ENCODE data around the gene CDC42BPA.
A peak's percentile ranks its signal among the peaks of the same experiment; 100 is the strongest.
"Not testable (repeated sequence)": the region's sequence is repeated elsewhere in the genome, so short reads cannot be mapped to it uniquely, and the experiment has no call there.

The CDC42BPA gene

GRCh38 chr1:227042292-227042691 lies 276.0 kb downstream of the CDC42BPA start:
- DNase-seq: no peak

GRCh38 chr1:227038401-227038800 lies 279.9 kb downstream of the CDC42BPA start:
- peak; percentile 15 for DNase-seq

GRCh38 chr1:227037121-227037520 lies 281.2 kb downstream of the CDC42BPA start:
- no peak for DNase-seq

- DNase-seq: no peak
Measured at GRCh38 chr1:227035316-227035715, 283.0 kb downstream of the CDC42BPA start.

- DNase-seq: no peak
Measured at GRCh38 chr1:227033880-227034279, 284.4 kb downstream of the CDC42BPA start.

GRCh38 chr1:227032396-227032795 lies 285.9 kb downstream of the CDC42BPA start:
- DNase-seq: no peak

GRCh38 chr1:227016990-227017389 lies 301.3 kb downstream of the CDC42BPA start:
- no peak for DNase-seq

GRCh38 chr1:227010645-227011044 lies 307.6 kb downstream of the CDC42BPA start:
- DNase-seq: no peak

GRCh38 chr1:227009937-227010336 lies 308.4 kb downstream of the CDC42BPA start:
- DNase-seq: no peak

- no peak for DNase-seq
Measured at GRCh38 chr1:227006226-227006796, 312.0 kb downstream of the CDC42BPA start.

GRCh38 chr1:227004796-227005195 lies 313.5 kb downstream of the CDC42BPA start:
- DNase-seq: no peak

- no peak for DNase-seq
Measured at GRCh38 chr1:227003165-227003564, 315.1 kb downstream of the CDC42BPA start.

- no peak for DNase-seq
Measured at GRCh38 chr1:227002531-227003049, 315.7 kb downstream of the CDC42BPA start.

- DNase-seq: not testable (repeated sequence)
Measured at GRCh38 chr1:226999579-226999978, 318.7 kb downstream of the CDC42BPA start.

- DNase-seq: no peak
Measured at GRCh38 chr1:226995365-226996332, 322.6 kb downstream of the CDC42BPA start.

- no peak for DNase-seq
Measured at GRCh38 chr1:226994586-226995364, 323.5 kb downstream of the CDC42BPA start.

- no peak for DNase-seq
Measured at GRCh38 chr1:226993814-226994585, 324.3 kb downstream of the CDC42BPA start.

GRCh38 chr1:226991920-226992319 lies 326.4 kb downstream of the CDC42BPA start:
- no peak for DNase-seq

GRCh38 chr1:226990133-226990716 lies 328.1 kb downstream of the CDC42BPA start:
- no peak for DNase-seq

GRCh38 chr1:226989085-226989920 lies 329.0 kb downstream of the CDC42BPA start:
- no peak for DNase-seq

GRCh38 chr1:226988334-226988666 lies 330.0 kb downstream of the CDC42BPA start:
- DNase-seq: no peak
